Activated T-helper 1 cell treated with Interleukin-2 at 50 U/mL for 16 hours (primary cell): ENCODE data around the gene CRYGD.

Experiments used
- DNase-seq: peaks from one replicate; pipeline ENCODE4 v3.0.0-alpha.2; 2020; ENCODE audit warnings: low read depth

The CRYGD gene

GRCh38 chr2:208083807-208084206 lies 40.5 kb downstream of the CRYGD start:
- no peak for DNase-seq

GRCh38 chr2:208077276-208077675 lies 47.0 kb downstream of the CRYGD start:
- no peak for DNase-seq

- DNase-seq, result no peak
Measured at GRCh38 chr2:208074610-208075356, 49.5 kb downstream of the CRYGD start.

- peak; percentile 10 for DNase-seq
Measured at GRCh38 chr2:208072250-208072892, 52.0 kb downstream of the CRYGD start.
